Measurements from ENCODE around the gene ZNF326.

The ZNF326 gene

DNA sequence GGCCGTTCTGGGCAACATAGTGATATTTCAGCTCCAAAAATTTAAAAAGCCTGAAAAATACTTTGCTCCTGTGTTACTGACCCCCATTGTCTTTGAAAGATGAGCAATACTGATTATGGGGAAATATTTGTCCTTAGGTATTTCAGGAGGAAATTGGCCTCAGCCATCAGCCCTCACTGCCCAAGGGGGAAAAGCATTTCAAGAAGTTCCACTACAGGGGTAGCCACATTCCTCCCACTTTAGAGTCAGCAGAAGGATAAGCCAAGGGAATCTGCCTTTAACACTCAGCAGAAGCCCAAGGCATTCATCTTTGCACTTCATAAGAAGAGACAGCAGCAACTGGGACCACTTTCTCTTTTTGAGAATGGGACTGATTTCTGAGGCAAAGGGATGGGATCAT lies 40.5 kb upstream of the ZNF326 start:
- Histone ChIP-seq H3K4me3 (replicated peaks; ENCODE audit: low read depth, low read length) (no peak overlapping the region), H3K27me3 (replicated peaks; ENCODE audit: control insufficient read depth, insufficient read depth, low read length) (no peaks in the 10 kb centered on the region), H3K36me3 (ENCODE audit: control insufficient read depth, insufficient read depth, low read length) (no peaks in the 10 kb centered on the region)
- no peak for DNase-seq (ENCODE audit: extremely low read depth, insufficient read length)
- no peak for TF ChIP-seq CTCF (IDR thresholded peaks at IDR 0.05; ENCODE audit: insufficient read depth, low read length, poor library complexity, severe bottlenecking)

DNA sequence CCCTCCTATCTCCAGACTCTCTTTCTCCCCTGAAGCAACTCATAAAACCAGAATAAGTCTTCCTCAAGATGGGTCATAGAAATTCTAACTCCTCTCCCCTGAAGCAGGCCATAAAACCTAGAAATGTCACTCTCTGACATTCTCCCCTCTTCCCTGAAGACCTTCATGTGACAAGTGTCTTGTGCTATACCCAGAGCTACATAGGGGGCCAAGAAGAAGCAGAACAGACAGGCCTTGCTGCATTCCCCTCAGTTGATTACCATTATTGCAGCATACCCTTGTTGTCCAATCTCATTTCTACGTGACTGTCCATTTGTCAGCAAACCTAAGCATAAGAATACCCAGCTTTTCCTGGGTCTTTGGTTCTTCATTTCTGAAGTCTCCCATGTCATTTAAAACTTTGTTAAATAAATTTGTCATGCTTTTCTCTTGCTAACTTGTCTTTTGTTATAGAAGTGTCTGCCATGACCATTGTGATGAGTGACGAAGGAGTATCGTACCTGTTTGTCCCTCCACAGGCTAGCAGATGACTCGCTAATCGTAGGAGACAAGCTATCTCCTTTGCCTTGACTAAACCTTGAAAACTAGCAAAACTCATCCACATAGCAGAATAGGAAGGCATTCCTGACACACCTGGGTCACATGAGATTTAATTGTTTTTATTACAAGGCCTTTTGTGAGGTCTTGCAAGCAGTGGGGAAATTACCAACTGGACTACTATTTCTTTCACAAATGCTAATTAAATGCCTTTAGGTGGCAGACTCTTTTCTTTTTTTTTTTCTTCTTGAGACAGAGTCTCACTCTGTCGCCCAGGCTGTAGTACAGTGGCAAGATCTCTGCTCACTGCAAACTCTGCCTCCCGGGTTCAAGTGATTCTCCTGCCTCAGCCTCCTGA lies 39.4 kb upstream of the ZNF326 start:
- no peak overlapping the region for H3K4me3 ChIP-seq (replicated peaks; ENCODE audit: low read depth, low read length)
- TF ChIP-seq CTCF (IDR thresholded peaks at IDR 0.05; ENCODE audit: insufficient read depth, low read length, poor library complexity, severe bottlenecking), result no peak
- H3K36me3 ChIP-seq (ENCODE audit: control insufficient read depth, insufficient read depth, low read length), result no peaks in the 10 kb centered on the region
- H3K27me3 ChIP-seq (replicated peaks; ENCODE audit: control insufficient read depth, insufficient read depth, low read length), result no peaks in the 10 kb centered on the region
- DNase-seq (ENCODE audit: extremely low read depth, insufficient read length), result no peak

GRCh38 chr1:89957107-89957506 lies 37.8 kb upstream of the ZNF326 start:
- H3K4me3 ChIP-seq (replicated peaks; ENCODE audit: low read depth, low read length), result no peak overlapping the region
- DNase-seq (ENCODE audit: extremely low read depth, insufficient read length), result no peak
- no peaks in the 10 kb centered on the region for H3K27me3 ChIP-seq (replicated peaks; ENCODE audit: control insufficient read depth, insufficient read depth, low read length)
- no peaks in the 10 kb centered on the region for H3K36me3 ChIP-seq (ENCODE audit: control insufficient read depth, insufficient read depth, low read length)
- TF ChIP-seq CTCF (IDR thresholded peaks at IDR 0.05; ENCODE audit: insufficient read depth, low read length, poor library complexity, severe bottlenecking), result no peak

DNA sequence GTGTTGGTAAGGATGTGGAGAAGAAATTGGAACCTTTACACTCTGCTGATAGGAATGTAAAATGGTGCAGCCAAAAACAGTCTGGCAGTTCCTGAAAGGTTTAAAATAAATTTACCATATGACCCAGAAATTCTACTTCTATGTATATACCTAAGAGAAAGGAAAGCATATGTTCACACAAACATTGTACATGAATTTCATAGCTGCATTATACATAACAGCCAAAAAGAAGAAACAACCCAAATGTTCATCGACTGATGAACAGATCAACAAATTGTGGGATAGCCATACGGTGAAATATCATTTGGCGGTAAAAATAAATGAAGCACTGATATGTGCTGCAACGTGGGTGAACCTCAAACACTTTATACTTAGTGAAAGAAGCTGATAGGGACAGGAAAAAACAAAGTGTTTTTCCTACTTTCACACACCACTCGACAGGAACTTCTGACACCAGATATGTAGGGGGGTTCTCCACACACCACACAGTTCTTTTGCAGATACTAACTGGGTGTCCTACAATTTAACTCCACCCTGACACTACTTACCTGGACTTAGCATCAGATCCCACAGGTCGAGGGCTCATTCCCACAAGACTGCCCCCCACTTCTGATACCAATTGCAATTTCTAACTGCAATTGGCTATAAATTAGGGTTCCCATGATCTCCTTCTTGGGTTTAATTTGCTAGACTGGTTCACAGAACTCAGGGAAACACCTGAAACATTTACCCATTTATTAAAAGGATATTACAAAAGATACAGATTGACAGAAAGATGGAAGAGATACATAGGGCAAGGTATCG lies 35.9 kb upstream of the ZNF326 start:
- Histone ChIP-seq H3K36me3 (ENCODE audit: control insufficient read depth, insufficient read depth, low read length) (no peaks in the 10 kb centered on the region), H3K4me3 (replicated peaks; ENCODE audit: low read depth, low read length) (no peak overlapping the region), H3K27me3 (replicated peaks; ENCODE audit: control insufficient read depth, insufficient read depth, low read length) (no peaks in the 10 kb centered on the region)
- DNase-seq (ENCODE audit: extremely low read depth, insufficient read length), result no peak
- TF ChIP-seq CTCF (IDR thresholded peaks at IDR 0.05; ENCODE audit: insufficient read depth, low read length, poor library complexity, severe bottlenecking), result no peak

DNA sequence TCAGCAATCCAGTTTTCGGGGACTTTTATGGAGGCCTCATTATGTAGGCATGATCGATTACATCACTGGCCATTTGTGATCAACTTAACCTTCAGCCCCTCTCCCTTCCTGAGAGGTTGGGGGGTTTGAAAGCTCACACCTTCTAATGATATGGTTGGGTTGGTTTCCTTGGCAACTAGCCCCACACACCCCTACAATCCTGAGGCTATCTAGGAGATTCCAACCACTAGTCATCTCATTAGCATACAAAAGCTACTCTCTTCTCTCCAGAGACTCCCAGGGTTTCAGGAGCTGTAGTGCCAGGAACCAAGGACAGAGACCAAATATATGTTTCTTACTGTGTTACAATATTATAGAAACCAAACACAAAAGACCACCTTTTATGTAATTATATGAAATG lies 35.2 kb upstream of the ZNF326 start:
- Histone ChIP-seq H3K27me3 (replicated peaks; ENCODE audit: control insufficient read depth, insufficient read depth, low read length) (no peaks in the 10 kb centered on the region), H3K36me3 (ENCODE audit: control insufficient read depth, insufficient read depth, low read length) (no peaks in the 10 kb centered on the region), H3K4me3 (replicated peaks; ENCODE audit: low read depth, low read length) (no peak overlapping the region)
- DNase-seq (ENCODE audit: extremely low read depth, insufficient read length), result no peak
- no peak for TF ChIP-seq CTCF (IDR thresholded peaks at IDR 0.05; ENCODE audit: insufficient read depth, low read length, poor library complexity, severe bottlenecking)

Measured in GM06990 (cell line).